ENCODE data around the gene CEP78.
"Not testable (repeated sequence)": the region's sequence is repeated elsewhere in the genome, so short reads cannot be mapped to it uniquely, and the experiment has no call there.

The CEP78 gene, protein sequence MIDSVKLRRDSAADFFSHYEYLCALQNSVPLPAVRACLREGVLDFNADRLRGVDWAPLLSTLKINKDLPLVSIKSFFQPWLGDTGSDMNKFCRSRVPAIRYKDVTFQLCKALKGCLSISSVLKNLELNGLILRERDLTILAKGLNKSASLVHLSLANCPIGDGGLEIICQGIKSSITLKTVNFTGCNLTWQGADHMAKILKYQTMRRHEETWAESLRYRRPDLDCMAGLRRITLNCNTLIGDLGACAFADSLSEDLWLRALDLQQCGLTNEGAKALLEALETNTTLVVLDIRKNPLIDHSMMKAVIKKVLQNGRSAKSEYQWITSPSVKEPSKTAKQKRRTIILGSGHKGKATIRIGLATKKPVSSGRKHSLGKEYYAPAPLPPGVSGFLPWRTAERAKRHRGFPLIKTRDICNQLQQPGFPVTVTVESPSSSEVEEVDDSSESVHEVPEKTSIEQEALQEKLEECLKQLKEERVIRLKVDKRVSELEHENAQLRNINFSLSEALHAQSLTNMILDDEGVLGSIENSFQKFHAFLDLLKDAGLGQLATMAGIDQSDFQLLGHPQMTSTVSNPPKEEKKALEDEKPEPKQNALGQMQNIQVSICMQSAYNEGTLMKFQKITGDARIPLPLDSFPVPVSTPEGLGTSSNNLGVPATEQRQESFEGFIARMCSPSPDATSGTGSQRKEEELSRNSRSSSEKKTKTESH

DNA sequence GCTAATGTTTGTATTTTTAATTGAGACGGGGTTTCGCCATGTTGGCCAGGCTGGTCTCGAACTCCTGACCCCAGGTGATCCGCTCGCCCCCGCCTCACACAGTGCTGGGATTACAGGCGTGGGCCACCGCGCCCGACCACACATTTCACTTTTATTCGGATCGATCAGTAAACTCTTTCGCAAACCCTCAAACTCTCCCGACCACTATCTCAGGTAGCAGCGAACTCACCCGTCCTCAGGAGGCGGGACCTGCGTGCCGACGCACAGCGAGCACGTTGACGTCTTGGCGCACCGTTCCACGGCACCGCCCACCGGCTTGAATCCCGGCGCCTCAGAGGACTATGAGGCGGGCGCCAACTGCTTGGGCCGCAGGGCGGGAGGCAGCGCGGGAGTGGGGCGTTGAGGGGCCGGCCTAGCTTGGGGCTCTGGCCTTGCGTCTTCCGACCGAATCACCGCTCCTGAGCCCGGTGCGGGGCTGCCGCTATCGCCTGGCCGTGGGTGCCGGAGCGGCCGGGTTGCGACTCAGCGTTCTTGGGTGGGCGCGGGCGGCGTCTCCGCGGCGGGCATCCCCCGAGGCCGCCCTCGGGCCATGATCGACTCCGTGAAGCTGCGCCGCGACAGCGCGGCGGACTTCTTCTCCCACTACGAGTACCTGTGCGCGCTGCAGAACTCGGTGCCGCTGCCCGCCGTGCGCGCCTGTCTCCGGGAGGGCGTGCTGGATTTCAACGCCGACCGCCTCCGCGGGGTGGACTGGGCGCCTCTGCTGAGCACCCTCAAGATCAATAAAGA, at the start of gene CEP78:
Gene CEP78, plus strand, starts transcription at position 314 of the 789 bp plus-strand sequence. Its CDS starts 276 bp downstream, at position 590.
- peak; percentile 75 for DNase-seq

DNA sequence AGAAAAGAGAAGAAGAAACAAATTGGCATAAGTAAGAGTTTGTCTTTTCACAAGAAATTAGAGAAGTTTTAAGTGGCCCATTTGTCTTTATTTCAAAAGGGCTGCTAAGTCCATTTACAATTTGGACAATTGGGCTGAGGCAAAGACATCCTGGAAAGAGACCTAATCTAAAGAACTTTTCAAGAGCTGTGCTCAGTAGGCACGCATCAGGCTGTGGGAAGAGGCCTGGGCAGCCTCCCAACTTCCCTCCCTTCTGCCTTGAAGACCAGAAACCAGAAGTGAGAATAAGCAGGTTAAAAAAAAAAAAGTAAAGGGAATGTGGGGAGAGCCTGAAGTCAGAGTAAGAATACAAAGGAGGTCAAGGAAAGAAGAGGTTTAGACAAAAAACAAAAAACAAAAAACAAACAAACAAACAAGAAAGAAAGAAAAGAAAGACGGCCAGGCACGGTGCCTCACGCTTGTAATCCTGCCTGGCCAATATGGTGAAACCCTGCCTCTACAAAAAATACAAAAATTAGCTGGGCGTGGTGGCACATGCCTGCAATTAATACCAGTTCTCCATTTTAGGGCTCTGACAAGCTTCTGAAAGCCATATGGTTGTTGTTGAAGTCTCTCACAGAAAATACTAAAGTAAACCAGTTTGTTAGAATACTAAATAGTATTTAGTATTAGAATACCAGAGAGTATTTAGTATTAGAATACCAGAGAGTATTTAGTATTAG, 48.0 kb upstream of the CEP78 start:
- no peak for DNase-seq

DNA sequence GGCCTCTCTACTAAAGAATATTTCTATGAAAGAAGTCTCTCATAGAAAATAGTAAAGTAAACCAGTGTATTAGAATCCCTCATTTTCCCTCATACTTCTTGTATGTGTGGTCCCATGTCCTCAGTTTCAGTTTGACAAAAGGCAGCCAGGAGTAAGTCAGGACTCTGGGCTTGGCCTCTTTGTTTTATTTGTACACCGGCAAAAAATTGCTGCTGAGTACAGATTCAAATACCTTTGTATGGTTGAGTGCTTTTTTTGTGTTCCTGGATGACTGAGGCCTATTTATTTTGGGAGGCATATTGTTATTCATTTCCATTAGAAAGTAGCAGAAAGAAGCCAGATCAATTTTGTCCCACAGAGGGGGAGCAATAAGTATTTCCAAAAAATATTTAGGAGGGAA, 47.3 kb upstream of the CEP78 start:
- DNase-seq: no peak

DNA sequence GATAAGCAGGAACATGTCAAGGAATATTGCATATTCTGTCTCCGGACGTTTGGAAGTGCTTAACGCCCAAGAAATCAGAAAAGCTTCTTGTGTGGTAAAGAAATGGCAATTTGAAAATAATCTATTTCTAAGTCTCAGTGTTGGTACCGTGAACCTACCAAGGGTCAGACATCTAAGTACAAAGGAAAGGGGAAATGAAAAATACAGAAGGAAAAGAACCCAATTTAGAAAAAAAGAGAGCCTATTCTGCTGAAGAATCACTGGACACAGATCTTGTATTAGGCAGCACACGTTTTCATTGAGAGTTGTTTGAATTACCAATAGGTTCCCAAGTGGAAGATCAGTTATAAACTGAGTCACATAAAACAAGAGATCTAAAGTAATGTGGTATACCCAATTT, 46.9 kb upstream of the CEP78 start:
- DNase-seq: no peak

DNA sequence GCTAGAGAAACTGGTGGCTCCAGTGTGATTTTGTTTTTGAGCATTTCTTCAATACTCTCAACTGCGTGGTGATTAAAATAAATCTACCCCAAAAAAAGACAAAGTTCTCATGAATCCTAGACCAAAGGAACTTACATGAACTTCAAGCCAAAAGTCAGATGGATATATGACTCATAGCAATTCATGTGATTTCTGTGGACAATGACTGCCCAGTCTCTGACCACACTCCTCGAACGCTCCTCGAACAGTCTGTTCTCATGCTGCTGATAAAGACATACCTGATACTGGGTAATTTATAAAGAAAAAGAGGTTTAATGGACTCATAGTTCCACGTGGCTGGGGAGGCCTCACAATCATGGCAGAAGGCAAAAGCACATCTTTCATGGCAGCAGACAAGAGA, 46.4 kb upstream of the CEP78 start:
- DNase-seq: no peak

DNA sequence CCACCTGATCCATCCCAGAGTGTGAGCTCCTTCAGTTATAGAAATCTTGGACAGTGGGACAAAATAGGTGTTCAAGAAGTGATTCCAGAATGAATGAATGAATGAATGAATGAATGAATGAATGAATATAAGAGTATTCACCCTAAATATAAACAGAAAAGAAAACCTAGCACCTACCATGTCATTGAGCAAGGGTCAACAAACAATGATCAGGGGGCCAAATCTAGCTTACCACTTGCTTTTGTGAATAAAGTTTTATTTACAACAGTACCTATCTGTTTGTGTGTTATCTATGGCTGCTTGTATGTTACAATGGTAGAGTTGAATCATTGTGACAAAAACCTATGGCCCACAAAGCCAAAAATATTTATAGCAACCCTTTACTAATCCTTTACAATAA, 43.9 kb upstream of the CEP78 start:
- DNase-seq: no peak

DNA sequence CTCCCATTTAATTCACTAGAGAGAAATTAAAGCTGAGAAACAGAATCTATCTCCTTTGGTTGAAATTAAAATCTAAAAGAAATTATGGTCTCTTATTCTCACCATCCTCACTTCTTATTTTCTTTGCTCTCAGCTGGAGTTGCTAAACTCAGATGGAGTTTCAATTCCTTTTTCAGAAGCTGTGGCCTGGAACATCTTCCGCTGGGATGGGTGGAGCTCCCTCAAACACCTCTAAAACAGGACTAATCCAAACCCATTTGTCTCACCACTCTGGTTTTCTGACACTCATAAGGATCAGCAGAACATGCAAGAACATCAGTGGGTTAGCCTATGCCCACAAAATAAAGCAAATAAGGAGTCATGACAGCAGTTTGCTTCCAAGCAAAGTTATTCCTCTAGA, 39.6 kb upstream of the CEP78 start:
- DNase-seq: no peak

DNA sequence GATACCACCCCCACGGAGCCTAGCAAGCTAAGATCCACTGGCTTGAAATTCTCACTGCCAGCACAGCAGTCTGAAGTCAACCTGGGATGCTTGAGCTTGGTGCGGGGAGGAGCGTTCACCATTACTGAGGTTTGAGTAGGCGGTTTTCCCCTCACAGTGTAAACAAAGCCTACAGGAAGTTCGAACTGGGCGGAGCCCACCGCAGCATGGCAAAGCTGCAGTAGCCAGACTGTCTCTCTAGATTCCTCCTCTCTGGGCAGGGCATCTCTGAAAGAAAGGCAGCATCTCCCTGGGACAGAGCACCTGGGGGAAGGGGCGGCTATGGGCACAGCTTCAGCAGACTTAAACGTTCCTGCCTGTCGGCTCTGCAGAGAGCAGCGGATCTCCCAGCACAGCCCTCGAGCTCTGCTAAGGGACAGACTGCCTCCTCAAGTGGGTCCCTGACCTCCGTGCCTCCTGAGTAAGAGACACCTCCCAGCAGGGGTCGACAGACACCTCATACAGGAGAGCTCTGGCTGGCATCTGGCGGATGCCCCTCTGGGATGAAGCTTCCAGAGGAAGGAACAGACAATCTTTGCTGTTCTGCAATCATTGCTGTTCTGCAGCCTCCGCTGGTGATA, 34.6 kb upstream of the CEP78 start:
- DNase-seq: peak; percentile 51

DNA sequence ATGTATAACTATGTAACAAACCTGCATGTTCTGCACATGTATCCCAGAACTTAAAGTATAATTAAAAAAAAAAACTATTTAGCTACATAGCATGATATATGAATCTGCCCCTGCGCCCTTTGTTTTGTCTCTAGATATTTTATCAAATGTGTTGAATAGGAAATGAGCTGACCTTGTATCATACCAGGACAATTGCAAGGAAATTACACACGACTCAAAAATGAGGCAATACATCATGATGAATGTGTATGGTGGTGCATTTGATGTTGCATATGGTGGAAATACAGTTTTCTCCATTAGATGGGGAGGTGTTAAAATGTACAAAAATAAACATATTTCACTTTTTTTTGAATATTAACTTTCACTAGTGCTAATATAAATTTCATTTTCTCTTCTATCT, 28.6 kb upstream of the CEP78 start:
- DNase-seq: no peak

DNA sequence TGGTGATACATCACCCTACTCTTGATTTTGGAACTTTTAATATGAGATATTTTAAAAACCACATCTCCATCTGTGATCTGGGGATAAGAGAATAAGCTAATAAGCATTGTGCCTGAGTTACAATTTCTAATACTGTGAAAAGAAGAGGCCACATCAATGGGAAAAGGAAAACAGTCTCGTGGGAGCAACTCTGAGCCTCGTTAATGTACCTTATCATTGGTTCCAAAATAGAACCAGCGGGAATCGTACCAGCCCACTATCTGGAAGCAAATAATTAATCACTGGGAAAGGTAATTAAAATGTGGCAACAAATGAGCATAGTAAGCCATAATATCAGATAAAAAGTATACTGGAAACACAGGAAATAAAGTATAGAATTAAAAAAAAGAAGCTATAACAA, 28.0 kb upstream of the CEP78 start:
- no peak for DNase-seq

DNA sequence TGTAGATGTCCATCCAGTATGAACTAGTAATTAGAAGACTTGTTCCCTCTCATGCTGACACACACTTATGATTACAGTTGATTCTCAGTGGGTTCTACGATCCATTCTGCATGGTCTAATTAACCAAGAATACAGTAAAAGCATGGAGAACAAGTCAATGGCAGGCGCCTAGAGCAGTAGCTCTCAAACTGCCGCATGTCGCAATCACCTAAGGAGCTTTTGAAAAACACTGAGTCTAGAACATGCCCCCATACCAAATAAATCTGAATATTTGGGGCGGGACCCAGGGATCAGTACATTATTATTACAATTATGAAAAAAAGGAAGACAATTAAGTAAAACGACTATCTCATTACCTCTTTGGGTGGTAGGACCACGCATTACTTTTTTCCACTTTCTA, 26.7 kb upstream of the CEP78 start:
- DNase-seq: no peak

DNA sequence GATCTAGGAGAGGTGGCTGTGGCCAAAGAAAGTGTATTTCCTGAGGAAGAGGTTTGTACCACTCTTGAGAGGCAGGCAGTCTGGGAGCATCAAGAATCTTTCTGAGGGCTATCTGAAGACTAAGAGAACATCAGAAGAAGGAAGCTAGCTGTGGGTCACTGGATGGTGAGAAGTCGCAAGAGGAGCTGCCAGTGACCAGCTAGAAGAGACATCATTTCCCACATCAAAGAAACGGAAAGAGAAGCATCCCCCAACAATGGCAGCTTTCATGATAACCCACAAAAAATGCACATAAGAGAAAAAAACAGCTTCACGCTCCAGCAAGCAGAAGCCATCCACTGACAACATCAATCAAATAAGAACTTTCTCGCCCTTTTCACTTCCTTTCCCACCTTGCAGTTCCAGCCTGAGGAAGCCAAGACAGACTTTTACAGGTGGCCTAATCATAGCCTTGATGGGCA, 25.0 kb upstream of the CEP78 start:
- no peak for DNase-seq

DNA sequence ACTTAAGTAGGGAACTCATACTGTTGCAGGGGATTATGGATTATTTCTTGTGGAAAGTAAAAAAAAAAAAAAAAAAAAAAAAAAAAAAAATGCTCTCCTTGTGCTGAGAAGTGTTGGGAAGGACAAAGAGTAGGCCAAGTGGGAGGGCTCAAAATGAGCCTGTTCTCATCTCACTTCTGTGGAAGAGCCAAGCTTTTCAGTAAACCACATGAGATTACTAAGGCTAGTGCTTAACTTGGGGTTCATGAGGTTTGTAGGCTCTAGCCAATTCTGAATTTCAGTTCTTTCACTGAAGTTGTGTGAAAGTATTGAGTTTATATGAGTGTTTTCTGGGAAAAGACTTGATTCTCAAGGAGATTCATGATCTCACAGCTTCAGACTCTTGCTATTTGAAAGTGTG, 23.0 kb upstream of the CEP78 start:
- no peak for DNase-seq

DNA sequence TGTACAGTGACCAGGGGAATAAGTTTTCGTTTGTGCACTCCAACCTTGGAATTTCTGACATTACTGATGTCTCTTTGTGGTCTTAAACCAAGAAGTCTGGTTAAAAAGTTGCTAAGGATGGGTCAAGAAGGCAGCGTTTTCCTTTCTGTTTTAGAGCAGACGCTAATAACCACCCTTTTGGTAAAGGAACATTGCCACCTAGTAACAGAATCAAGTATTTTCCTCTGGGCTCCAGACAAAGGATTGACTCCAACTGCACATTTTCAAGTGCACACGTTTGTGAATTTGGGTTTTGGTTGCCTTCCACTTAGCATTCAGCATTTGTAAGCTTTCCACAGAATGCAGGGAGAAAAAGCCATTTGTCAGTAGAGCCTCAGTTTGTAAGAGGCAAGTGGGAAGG, 22.2 kb upstream of the CEP78 start:
- peak; percentile 24 for DNase-seq

DNA sequence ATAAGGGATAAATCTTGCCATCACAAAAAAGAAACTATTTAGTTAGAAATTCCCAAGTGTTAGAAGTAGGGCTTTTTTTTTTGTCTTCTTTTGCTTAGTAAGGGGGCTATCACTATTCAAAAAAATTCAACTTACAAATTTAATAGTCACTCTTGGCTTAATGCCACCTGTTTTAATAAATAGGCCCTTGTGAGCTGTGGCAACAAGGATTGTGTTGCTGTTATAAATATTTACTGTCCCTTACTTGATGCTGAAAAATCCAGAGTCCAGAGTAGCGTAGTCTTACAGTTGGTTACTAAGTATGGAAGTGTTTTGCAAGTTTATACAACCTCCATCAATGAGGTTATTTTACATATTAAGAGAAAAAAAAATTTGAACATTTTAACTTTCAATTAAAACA, 21.4 kb upstream of the CEP78 start:
- no peak for DNase-seq

DNA sequence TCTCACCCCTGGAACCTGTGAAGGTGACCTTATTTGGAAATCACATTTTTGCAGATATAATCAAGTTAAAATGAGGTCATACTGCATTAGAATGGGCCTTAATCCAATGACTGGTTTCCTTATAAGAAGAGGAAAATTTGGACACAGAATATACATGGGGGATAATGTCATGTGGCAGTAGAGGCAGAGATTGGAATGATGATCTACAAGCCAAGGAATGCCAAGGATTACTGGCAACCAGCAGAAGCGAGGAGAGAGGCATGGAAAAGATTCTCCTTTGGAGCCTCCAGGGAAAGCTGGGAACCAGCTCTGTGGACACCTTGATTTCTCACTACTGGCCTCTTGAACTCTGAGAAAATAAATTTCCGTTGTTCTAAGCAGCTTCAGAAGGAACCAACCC, 20.2 kb upstream of the CEP78 start:
- no peak for DNase-seq

DNA sequence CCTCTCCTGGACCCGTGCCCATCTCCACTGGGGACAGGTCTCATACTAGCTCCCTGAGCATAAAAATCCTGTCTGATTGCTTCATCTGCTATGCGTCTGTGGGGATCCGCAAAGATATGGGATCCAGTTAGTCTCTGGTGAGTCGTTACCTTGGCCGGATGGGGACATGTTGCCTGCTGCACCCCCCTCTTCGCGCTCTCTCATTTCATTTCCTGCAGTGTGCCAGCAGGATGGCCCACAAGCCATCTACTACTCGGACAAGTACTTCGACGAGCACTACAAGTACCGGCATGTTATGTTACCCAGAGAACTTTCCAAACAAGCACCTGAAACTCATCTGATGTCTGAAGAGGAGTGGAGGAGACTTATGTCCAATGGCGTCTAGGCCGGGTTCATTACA, 17.0 kb upstream of the CEP78 start:
- DNase-seq: no peak

DNA sequence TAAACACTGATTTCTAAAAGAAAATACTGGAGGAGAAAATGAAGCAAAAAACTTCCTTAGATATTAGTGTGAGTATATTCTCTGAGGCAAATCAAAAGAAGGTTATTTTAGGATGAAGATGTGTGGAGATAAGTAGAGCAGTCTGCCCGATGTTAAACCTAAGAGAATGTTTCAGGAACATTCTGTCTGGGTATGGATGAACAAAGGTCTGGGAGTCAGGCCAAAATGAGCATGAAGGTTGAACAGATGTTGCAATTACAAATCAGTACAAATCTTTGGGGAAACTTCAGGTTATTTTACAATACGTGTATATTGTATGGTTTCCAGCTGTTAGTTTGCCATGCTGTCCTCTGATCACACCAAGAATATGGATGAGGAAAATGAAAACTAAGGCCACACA, 14.4 kb upstream of the CEP78 start:
- no peak for DNase-seq

DNA sequence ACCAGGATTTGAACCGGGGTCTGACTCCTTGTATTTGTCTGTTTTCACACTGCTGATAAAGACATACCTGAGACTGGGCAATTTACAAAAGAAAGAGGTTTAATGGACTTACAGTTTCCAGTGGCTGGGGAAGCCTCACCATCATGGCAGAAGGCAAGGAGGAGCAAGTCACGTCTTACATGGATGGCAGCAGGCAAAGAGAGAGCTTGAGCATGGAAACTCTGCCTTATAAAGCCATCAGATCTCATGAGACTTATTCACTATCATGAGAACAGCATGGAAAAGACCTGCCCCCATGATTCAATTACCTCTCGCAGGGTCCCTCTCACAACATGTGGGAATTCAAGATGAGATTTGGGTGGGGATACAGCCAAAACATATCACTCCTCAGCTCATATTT, 14.0 kb upstream of the CEP78 start:
- DNase-seq: not testable (repeated sequence)

DNA sequence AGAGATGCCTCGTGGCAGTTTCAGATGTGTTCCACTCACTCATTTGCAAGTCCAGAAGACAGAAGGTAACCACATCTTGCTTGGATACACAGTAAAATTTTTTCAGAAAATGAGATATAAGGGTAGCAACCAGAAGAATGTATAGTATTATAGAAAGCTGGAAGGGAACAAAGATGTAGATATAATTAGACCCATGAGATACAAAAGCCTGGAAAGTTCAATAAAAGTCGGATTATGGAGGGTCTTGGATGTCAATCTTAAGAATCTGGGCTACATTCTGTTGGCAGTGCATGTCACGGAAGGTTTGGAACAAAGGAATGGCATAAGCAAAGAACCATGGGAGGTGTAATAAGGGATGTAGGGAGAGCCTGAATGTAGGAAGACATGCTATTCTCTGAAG, 5.1 kb upstream of the CEP78 start:
- no peak for DNase-seq

DNA sequence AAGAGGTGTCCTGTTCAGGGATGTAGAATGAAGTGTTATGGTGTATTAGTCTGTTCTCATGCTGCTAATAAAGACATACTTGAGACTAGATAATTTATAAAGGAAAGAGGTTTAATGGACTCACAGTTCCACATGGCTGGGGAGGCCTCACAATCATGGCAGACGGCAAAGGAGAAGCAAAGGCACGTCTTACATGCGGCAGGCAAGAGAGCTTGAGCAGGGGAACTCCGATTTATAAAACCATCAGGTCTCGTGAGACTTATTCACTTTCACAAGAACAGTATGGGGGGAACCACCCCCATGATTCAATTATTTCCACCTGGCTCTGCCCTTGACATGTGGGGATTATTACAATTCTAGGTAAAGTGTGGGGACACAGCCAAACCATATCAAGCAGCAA, 3.4 kb upstream of the CEP78 start:
- DNase-seq: not testable (repeated sequence)

DNA sequence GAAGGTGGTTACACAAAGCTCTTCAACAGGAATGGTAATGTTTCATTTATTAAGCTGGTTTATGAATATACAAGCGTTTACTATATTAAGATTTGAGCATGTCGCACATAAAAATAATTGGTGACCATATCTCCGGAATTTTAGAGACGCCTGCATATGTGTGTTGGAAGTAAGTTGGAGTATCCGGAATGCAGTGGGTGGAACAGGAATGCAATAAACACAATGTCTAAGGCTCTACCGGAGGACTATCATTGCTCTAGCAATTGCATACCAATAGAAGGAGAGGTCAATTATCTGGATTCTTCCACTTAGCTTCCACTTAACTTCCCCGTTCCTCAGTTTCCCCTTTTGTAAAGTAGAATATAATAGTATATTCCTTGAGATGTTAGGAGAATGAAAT, 1.1 kb upstream of the CEP78 start:
- no peak for DNase-seq

Measured in NCI-H2227 treated with DMSO at 0.1 percent for 48 hours (cell line).